HL-60/S4 (cell line): ENCODE results near the gene RXRA.

Source experiments
- in situ Hi-C: fragments of 300-500 bp; cut with MboI; formaldehyde crosslinking; loops from 2 replicates; pipeline ENCODE4 v1.14.3; 2022; ENCODE audit warnings: low sequenced_read_pairs

The RXRA gene

GRCh38 chr9:134325813-134326723, at the start of gene RXRA:
Gene RXRA, plus strand, starts transcription at chr9:134326455. Its CDS starts 177 bp downstream, at chr9:134326632.
- in situ Hi-C loops: no loop called here

GRCh38 chr9:134278286-134278685, 48.0 kb upstream of the RXRA start:
- in situ Hi-C loops: no loop called here

DNA sequence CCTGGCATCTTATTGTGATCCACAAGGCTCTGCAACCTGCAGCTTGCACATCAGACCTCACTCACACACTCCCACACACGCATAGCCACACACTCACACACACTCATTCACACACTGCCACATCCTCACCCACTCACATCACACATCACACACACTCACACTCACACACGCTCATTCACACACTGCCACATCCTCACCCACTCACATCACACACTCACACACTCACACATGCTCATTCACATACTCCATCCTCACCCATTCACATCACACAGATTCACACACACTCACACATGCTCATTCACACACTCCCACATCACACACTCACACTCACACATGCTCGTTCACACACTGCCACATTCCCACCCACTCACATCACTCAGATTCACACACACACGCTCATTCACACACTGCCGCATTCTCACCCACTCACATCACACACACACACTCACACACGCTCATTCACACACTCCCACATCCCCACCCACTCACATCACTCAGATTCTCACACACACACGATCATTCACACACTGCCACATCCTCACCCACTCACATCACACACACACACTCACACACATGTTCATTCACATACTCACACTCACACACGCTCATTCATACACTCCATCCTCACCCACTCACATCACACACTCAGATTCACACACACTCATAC, 47.1 kb upstream of the RXRA start:
- in situ Hi-C loops: no loop called here

DNA sequence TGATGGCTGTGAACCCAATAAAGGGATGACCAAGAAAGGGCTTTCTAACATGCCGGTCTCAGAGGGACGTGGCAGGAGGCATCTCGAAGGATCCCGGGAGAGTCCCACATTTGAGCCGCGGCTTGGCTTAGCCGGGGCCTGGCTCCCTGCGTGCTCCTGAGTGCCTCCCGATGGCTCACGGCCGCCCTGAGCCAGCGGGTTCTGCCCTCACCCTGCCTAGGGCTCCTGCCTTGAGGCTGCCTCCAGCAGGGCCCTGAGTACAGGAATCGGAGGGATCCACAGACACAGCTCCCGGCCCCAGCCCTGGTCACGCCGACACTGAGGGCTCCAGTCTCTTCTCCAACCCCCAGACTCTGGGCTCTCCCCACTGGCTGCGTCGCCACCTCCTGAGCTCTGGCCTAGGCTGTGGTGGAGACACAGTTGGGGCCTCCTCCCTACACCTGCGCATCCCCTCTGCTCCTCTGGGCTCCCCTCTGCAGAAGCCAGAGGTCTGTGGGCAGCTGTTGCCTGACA, 44.1 kb upstream of the RXRA start:
- in situ Hi-C loops: no loop called here

- in situ Hi-C loops: no loop called here
Measured at GRCh38 chr9:134283111-134283515, 43.1 kb upstream of the RXRA start.

DNA sequence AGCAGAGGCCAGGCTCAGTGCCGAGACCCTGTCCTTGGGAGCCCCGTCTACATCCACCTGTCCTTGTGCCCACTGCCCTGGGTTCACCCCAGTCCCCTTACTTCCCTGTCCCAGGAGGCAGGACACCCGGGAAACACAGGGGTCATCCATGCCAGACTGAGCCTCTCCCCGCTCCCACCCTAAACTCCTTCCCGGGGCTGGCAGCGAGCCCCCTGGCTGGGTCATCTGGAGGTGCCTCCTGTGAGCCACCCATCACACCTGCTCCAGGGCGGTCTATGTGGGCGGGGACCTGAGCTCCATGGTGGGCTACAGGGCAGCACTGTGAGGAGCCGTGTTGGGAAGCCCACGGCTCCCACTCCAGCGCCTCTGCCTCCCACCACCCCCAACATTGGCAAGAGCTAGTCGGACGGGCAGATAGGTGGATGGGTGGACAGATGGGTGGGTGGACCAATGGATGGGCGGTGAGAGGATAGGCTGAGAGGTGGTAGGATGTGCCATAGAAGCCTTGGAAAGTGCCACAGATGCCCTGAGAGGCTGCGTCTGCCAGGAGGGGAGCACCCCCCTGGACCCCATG, 42.5 kb upstream of the RXRA start:
- in situ Hi-C loops: no loop called here

- in situ Hi-C loops: no loop called here
Measured at GRCh38 chr9:134284273-134284672, 42.0 kb upstream of the RXRA start.

GRCh38 chr9:134284741-134285140, 41.5 kb upstream of the RXRA start:
- in situ Hi-C loops: no loop called here

GRCh38 chr9:134285215-134285845, 40.9 kb upstream of the RXRA start:
- in situ Hi-C loops: no loop called here

DNA sequence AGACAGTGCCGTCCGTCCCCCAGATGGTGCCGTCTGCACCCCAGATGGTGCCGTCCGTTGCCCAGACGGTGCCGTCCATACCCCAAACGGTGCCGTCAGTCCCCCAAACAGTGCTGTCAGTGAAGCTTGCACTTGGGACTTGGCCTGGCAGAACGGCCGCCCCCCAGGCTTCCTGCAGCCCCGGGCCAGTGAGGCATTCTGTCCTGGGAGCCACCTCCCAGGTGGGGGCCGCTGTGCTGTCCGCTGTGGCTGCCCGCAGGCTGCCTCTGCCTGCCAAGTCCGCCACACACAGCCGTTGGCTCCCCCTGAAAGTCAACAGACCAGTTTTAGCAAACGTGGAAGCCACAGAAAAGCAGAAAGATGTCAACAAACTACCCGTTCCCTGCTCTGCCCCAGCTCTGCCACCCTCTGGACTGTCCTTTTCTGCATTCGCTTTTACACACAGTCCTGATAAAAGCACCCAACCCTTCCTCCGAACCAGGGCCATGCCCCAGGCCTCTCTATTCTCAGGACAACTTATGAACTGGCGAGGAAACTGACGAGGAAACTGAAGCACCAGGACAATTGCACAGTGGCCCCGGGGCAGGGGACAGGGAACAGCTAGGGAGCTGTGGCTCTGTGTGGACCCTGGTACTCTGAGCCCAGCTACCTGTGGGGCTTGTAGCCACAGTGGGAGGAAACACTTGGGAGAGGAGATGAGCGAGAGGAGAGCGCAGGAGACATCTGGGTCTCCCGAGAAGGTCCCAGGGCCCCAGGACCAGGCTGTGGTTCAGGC, 39.6 kb upstream of the RXRA start:
- in situ Hi-C loops: no loop called here

- in situ Hi-C loops: no loop called here
Measured at GRCh38 chr9:134287591-134288491, 38.4 kb upstream of the RXRA start.

- in situ Hi-C loops: no loop called here
Measured at GRCh38 chr9:134288746-134289145, 37.5 kb upstream of the RXRA start.

GRCh38 chr9:134289241-134289875, 36.9 kb upstream of the RXRA start:
- in situ Hi-C loops: no loop called here

GRCh38 chr9:134290603-134291451, 35.4 kb upstream of the RXRA start:
- in situ Hi-C loops: no loop called here

GRCh38 chr9:134291452-134291881, 34.8 kb upstream of the RXRA start:
- in situ Hi-C loops: no loop called here

GRCh38 chr9:134291961-134292871, 34.0 kb upstream of the RXRA start:
- in situ Hi-C loops: no loop called here

GRCh38 chr9:134293031-134293521, 33.2 kb upstream of the RXRA start:
- in situ Hi-C loops: no loop called here
